Common myeloid progenitor, CD34-positive (primary cell): ENCODE results near the gene FBXL20. TPM values are rescaled to one million over a fixed set of nuclear protein-coding genes. Genes with fewer than 3 reads are reported as not detected.
"Not testable (repeated sequence)": the region's sequence is repeated elsewhere in the genome, so short reads cannot be mapped to it uniquely, and the experiment has no call there.

Source experiments
- CTCF ChIA-PET: fragments of 350-600 bp; sonication (Branson Sonifier 250); formaldehyde crosslinking; loops from one replicate; lab custom pipeline; 2021; ENCODE audit warnings: antibody characterized with exemption; lab: Charles Lee
- POLR2A ChIA-PET: fragments of 350-600 bp; sonication (Branson Sonifier 250); formaldehyde crosslinking; loops from one replicate; lab custom pipeline; 2021; ENCODE audit warnings: antibody characterized with exemption; lab: Charles Lee
- DNase-seq, 3 donors: peaks; one replicate each; pipeline versions ENCODE4 v3.0.0 to v3.0.0-alpha.2; 2013
- H3K27ac ChIP-seq, 2 experiments: 1 replicate in 1 of 2; 2 replicates in 1 of 2; pipeline ENCODE4 v1.7.0; 2013; ENCODE audit warnings: inconsistent platforms in 2 of 2, low read length in 2 of 2, mild to moderate bottlenecking in 2 of 2, low read depth in 1 of 2, moderate library complexity in 1 of 2; ENCODE audit not compliant: severe bottlenecking in 2 of 2, insufficient read depth in 1 of 2, poor library complexity in 1 of 2
- H3K27me3 ChIP-seq, 5 experiments: replicated peaks in 2 of 5; 1 replicate in 3 of 5; 2 replicates in 2 of 5; pipeline versions ENCODE4 v1.6.1 to v1.7.0; 2013; ENCODE audit warnings: low read length in 4 of 5, mild to moderate bottlenecking in 2 of 5, moderate library complexity in 2 of 5, inconsistent platforms in 1 of 5; ENCODE audit not compliant: insufficient read depth in 5 of 5, control insufficient read depth in 4 of 5
- H3K36me3 ChIP-seq, 4 experiments: 1 replicate in 2 of 4; 2 replicates in 2 of 4; pipeline versions ENCODE4 v1.6.1 to v1.7.0; 2013; ENCODE audit warnings: low read length in 3 of 4, control low read depth in 1 of 4, mild to moderate bottlenecking in 1 of 4; ENCODE audit not compliant: control insufficient read depth in 4 of 4, insufficient read depth in 4 of 4
- H3K4me1 ChIP-seq, 4 experiments: 1 replicate in 3 of 4; 2 replicates in 1 of 4; pipeline versions ENCODE4 v1.6.1 to v1.7.1; 2013; ENCODE audit warnings: low read length in 3 of 4, mild to moderate bottlenecking in 3 of 4, control low read depth in 1 of 4, inconsistent platforms in 1 of 4, moderate library complexity in 1 of 4; ENCODE audit not compliant: control insufficient read depth in 4 of 4, insufficient read depth in 4 of 4; ENCODE audit errors: control extremely low read depth in 1 of 4
- H3K4me3 ChIP-seq, 7 experiments: 1 replicate in 4 of 7; 2 replicates in 3 of 7; pipeline versions ENCODE4 v1.5.1 to v1.7.0; 2013; ENCODE audit warnings: mild to moderate bottlenecking in 7 of 7, low read length in 6 of 7, moderate library complexity in 6 of 7, inconsistent platforms in 2 of 7, low read depth in 2 of 7, control low read depth in 1 of 7; ENCODE audit not compliant: insufficient read depth in 4 of 7, control insufficient read depth in 1 of 7; ENCODE audit errors: extremely low read depth in 1 of 7
- H3K9me3 ChIP-seq, 5 experiments: 1 replicate in 4 of 5; 2 replicates in 1 of 5; pipeline versions ENCODE4 v1.6.1 to v1.7.1; 2013; ENCODE audit warnings: low read length in 4 of 5, mild to moderate bottlenecking in 2 of 5, inconsistent platforms in 1 of 5, low read depth in 1 of 5, moderate library complexity in 1 of 5; ENCODE audit not compliant: control insufficient read depth in 4 of 5, insufficient read depth in 2 of 5; ENCODE audit errors: control extremely low read depth in 1 of 5
- WGBS: methylation state at CpG from one replicate; pipeline ENCODE4 v1.1.5; 2013; ENCODE audit not compliant: insufficient coverage; 5-methylcytosine and 5-hydroxymethylcytosine counted together
- polyA plus RNA-seq: library from polyadenylated mRNA; unstranded; fragments of 120-200 nt; gene quantifications from one replicate; pipeline ENCODE4 v1.2.1, GENCODE V29; 2013

The FBXL20 gene
- 12.1 TPM for polyA plus RNA-seq

- Histone ChIP-seq H3K9me3 (no peaks in the 10 kb centered on the region), H3K4me3 (peak within 1 kb of the TSS; percentile 86 to 98 (median 90)), H3K27me3 (no peaks in the 10 kb centered on the region), H3K4me1 (peaks cover 6 to 19% (median 12%) of the 10 kb centered on the region in 4 experiments), H3K27ac (peak within 1 kb of the TSS; percentile 78 to 93), H3K36me3 (peaks cover 2 to 17% (median 9%) of the 10 kb centered on the region in 4 experiments)
- 0% methylated on average over 30 of the region's 86 CpGs for WGBS
- ChIA-PET CTCF (interaction anchor here (0.7 kb wide), 1 partner anchor 8 kb away, joined by 3 read pairs; no protein-coding TSS in a partner anchor), POLR2A (interaction anchor here (0.6 kb wide), 2 partner anchors 52 to 167 kb away, joined by 3 to 4 read pairs; no protein-coding TSS in a partner anchor)
- peak; percentile 90 to 95 (median 95) for DNase-seq
These were observed at the start of gene FBXL20 for GRCh38 chr17:39401412-39402243. Gene FBXL20, minus strand, starts transcription at chr17:39401626. Its CDS starts 224 bp downstream, at chr17:39401402.

GRCh38 chr17:39450847-39451581, 49.6 kb upstream of the FBXL20 start, which contains the start of gene MED1:
Gene MED1, minus strand, starts transcription at chr17:39451263. Its CDS starts 201 bp downstream, at chr17:39451062.
- WGBS: 0% methylated on average over 23 of the region's 37 CpGs
- Histone ChIP-seq H3K27me3 (no peaks in the 10 kb centered on the region), H3K4me3 (peak within 1 kb of the TSS; percentile 57 to 99 (median 92)), H3K4me1 (peaks cover 7 to 21% (median 13%) of the 10 kb centered on the region in 4 experiments), H3K36me3 (peaks cover 0 to 19% (median 8%) of the 10 kb centered on the region in 4 experiments), H3K9me3 (no peaks in the 10 kb centered on the region), H3K27ac (peak within 1 kb of the TSS; percentile 98 to 99)
- ChIA-PET CTCF (interaction anchor here (1.0 to 1.2 kb wide), 4 partner anchors 9 to 17 kb away, joined by 3 to 4 read pairs (median 4); partner anchors contain the start of gene CDK12), POLR2A (interaction anchor here (0.6 to 1.7 kb wide), 7 partner anchors 10 to 1977 kb away, joined by 3 to 29 read pairs (median 3); partner anchors contain the start of gene CDK12)
- peak; percentile 99 for DNase-seq

GRCh38 chr17:39450051-39450450, 48.6 kb upstream of the FBXL20 start:
- WGBS: 96% methylated on average over 12 of the region's 13 CpGs
- Histone ChIP-seq H3K4me3 (peak overlapping the region in 6 of 7 experiments; percentile 79 to 99 (median 93)), H3K27me3 (no peaks in the 10 kb centered on the region), H3K9me3 (no peaks in the 10 kb centered on the region), H3K36me3 (peaks cover 3 to 28% (median 12%) of the 10 kb centered on the region in 4 experiments), H3K27ac (peak overlapping the region; percentile 98 to 99), H3K4me1 (peaks cover 7 to 21% (median 13%) of the 10 kb centered on the region in 4 experiments)
- ChIA-PET CTCF (interaction anchor here (1.2 kb wide), 2 partner anchors 10 to 15 kb away, joined by 3 read pairs; no protein-coding TSS in a partner anchor), POLR2A (interaction anchor here (0.8 to 1.7 kb wide), 2 partner anchors 9 to 12 kb away, joined by 3 to 29 read pairs; partner anchors contain the start of gene CDK12)
- DNase-seq: no peak

- H3K9me3 ChIP-seq: no peaks in the 10 kb centered on the region
- no peaks in the 10 kb centered on the region for H3K27me3 ChIP-seq
- peaks cover 7 to 21% (median 13%) of the 10 kb centered on the region in 4 experiments for H3K4me1 ChIP-seq
- CTCF ChIA-PET: no interaction called here
- no peak overlapping the region for H3K27ac ChIP-seq
- peak; percentile 19 to 61 (median 36) for DNase-seq
- POLR2A ChIA-PET: interaction anchor here (0.7 kb wide), 1 partner anchor 56 kb away, joined by 3 read pairs; no protein-coding TSS in a partner anchor
- no peak overlapping the region for H3K4me3 ChIP-seq
- 91% methylated on average over 2 of the region's 5 CpGs for WGBS
- peaks cover 5 to 43% (median 22%) of the 10 kb centered on the region in 4 experiments for H3K36me3 ChIP-seq
These were observed 46.1 kb upstream of the FBXL20 start for GRCh38 chr17:39447561-39447960.

DNA sequence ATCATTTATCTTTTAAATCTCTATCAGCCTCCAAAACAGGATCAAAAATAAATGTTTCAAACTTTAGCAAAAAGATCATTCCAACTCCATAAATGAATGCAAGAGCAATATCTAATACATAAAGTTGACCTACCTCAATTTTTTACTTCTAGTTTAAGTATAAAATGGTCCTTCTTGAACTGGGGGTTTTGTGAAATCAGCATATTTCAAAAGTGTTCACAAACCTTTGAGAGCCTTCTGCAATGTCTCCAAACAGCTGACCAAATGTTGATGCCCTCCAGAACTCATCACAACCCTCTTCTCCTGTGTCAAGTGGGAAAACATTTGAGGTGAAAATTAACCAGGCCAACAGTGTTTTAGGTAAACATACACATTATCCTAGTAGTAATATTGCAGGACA, 41.9 kb upstream of the FBXL20 start:
- DNase-seq: no peak
- no peaks in the 10 kb centered on the region for H3K4me1 ChIP-seq
- H3K27me3 ChIP-seq: no peaks in the 10 kb centered on the region
- no peak overlapping the region for H3K27ac ChIP-seq
- POLR2A ChIA-PET: no interaction called here
- peaks cover 18 to 79% (median 44%) of the 10 kb centered on the region in 4 experiments for H3K36me3 ChIP-seq
- no peak overlapping the region for H3K4me3 ChIP-seq
- CTCF ChIA-PET: no interaction called here
- H3K9me3 ChIP-seq: no peaks in the 10 kb centered on the region

DNA sequence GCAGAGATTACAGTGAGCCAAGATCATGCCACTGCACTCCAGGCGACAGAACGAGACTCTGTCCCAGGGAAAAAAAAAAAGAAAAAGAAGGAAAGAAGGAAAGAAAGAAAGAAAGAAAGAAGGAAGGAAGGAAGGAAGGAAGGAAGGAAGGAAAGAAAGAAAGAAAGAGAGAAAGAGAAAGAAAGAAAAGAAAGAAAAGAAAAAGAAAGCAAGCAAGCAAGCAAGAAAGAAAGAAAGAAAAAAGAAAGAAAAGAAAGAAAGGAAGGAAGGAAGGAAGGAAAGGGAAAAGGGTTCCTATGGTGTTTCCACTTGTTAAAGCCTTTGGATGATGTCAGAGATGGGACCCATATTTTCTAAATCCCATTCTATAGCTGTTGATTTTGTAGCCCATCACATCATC, 38.4 kb upstream of the FBXL20 start:
- H3K4me1 ChIP-seq, H3K27me3 ChIP-seq, H3K9me3 ChIP-seq, POLR2A ChIA-PET, H3K27ac ChIP-seq, H3K4me3 ChIP-seq, DNase-seq: not testable (repeated sequence)
- CTCF ChIA-PET: interaction anchor here (0.5 to 1.5 kb wide), 2 partner anchors 26 to 49 kb away, joined by 3 read pairs; no protein-coding TSS in a partner anchor
- peaks cover 15 to 71% (median 41%) of the 10 kb centered on the region in 4 experiments for H3K36me3 ChIP-seq
- 96% methylated on average over 2 of the region's 2 CpGs for WGBS
